Measurements from ENCODE around the gene WDR87. TPM values are rescaled to one million over a fixed set of nuclear protein-coding genes. Genes with fewer than 3 reads are reported as not detected.

WDR87 gene
- total RNA-seq, 1 experiment from 2014 or later: not detected

DNA sequence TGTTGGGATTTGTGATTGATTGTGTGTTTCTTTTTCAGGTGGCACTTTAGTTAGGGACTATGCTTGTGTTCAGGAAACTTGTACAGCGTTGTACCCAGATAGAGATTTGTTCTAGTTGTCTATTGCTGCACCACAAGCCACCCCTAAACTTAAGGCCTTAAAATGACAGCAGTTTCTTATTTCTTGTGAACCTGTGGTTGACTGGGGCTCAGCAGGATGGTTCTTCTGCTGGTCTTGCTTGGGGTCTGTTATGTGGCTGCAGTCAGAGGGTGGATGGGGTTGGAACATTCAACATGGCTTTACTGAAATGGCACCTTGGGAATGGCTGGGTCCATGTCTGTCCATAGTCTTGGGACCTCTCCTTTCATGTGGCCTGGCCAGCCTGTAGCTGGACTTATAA lies 28.9 kb upstream of the WDR87 start:
- CTCF ChIA-PET: no interaction called here

DNA sequence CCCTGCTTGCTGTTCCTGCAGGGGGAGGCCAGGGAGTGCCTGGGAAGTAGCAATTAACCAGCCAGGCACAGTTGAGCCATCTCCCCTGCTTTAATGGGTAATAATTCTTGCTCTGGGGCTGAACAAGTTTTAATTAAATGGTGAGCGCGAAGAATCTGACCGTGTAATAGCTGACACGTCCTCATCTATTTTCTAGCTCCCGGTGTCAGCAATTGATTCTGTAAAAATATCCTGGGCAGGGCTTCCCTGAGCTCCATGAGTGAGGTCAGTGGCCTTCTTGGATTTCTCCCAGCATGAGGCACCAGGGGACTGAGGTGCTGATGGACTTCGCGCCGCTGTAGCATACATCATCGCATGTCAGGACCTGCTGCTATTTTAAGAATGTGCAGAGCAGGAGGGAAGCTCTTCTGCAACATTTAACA lies 27.6 kb upstream of the WDR87 start:
- DNase-seq (ENCODE audit: low read depth, low spot score) (no peak), ATAC-seq (no peak)
- BruUV-seq (replicated peaks): no TSS peak
- Histone ChIP-seq H3K27ac (ENCODE audit: low read length) (peak overlapping the region; percentile 40; the same call in 1 of the 2 replicates), H3K4me3 (ENCODE audit: low read depth in 2 of 2, low read length in 2 of 2) (no peak overlapping the region; a peak in 1 of 4 replicates), H3K4me1 (ENCODE audit: control insufficient read depth, insufficient read depth, low read length) (peaks cover 30% of the 10 kb centered on the region), H3K27me3 (ENCODE audit: control insufficient read depth, insufficient read depth, low read length) (no peaks in the 10 kb centered on the region), H3K9me3 (ENCODE audit: control insufficient read depth, insufficient read depth, low read depth, low read length) (peaks cover 24% of the 10 kb centered on the region; the same call in 1 of the 2 replicates), H3K36me3 (ENCODE audit: control insufficient read depth, insufficient read depth, low read length) (no peaks in the 10 kb centered on the region)
- in situ Hi-C loops (cut with HindIII; ENCODE audit: low pct_unique_long_range_greater_than_20kb, low sequenced_read_pairs): no loop called here
- ChIA-PET CTCF (no interaction called here), POLR2A (interaction anchor here (0.9 kb wide), 1 partner anchor 125 kb away, joined by 17 read pairs; no protein-coding TSS in a partner anchor)
- intact Hi-C loops (cut with micrococcal nuclease; ENCODE audit: unreplicated experiment): no loop called here
- TF ChIP-seq, protein P1, sequence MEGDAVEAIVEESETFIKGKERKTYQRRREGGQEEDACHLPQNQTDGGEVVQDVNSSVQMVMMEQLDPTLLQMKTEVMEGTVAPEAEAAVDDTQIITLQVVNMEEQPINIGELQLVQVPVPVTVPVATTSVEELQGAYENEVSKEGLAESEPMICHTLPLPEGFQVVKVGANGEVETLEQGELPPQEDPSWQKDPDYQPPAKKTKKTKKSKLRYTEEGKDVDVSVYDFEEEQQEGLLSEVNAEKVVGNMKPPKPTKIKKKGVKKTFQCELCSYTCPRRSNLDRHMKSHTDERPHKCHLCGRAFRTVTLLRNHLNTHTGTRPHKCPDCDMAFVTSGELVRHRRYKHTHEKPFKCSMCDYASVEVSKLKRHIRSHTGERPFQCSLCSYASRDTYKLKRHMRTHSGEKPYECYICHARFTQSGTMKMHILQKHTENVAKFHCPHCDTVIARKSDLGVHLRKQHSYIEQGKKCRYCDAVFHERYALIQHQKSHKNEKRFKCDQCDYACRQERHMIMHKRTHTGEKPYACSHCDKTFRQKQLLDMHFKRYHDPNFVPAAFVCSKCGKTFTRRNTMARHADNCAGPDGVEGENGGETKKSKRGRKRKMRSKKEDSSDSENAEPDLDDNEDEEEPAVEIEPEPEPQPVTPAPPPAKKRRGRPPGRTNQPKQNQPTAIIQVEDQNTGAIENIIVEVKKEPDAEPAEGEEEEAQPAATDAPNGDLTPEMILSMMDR (IDR thresholded peaks at IDR 0.05): no peak

More for the DNA sequence above, 28.9 kb upstream of the WDR87 start:
- Histone ChIP-seq H3K4me1 (ENCODE audit: control insufficient read depth, insufficient read depth, low read length) (peaks cover 28% of the 10 kb centered on the region), H3K27me3 (ENCODE audit: control insufficient read depth, insufficient read depth, low read length) (no peaks in the 10 kb centered on the region), H3K4me3 (ENCODE audit: low read depth in 2 of 2, low read length in 2 of 2) (no peak overlapping the region), H3K9me3 (ENCODE audit: control insufficient read depth, insufficient read depth, low read depth, low read length) (peaks cover 24% of the 10 kb centered on the region; the same call in 1 of the 2 replicates), H3K27ac (ENCODE audit: low read length) (no peak overlapping the region), H3K36me3 (ENCODE audit: control insufficient read depth, insufficient read depth, low read length) (no peaks in the 10 kb centered on the region)
- ATAC-seq: no peak
- intact Hi-C loops (cut with micrococcal nuclease; ENCODE audit: unreplicated experiment): no loop called here
- POLR2A ChIA-PET: no interaction called here
- BruUV-seq (replicated peaks): TSS peak; percentile 31
- no peak for DNase-seq (ENCODE audit: low read depth, low spot score)
- TF ChIP-seq SIN3A (IDR thresholded peaks at IDR 0.05; ENCODE audit: borderline replicate concordance, insufficient read depth, low read depth, low read length): no peak
- TF ChIP-seq, protein P1 (IDR thresholded peaks at IDR 0.05): no peak
- TF ChIP-seq POLR2AphosphoS5 (IDR thresholded peaks at IDR 0.05; ENCODE audit: low read depth, low read length): no peak
- no peak for TF ChIP-seq TCF7L2 (IDR thresholded peaks at IDR 0.05; ENCODE audit: low read depth, low read length)
- TF ChIP-seq, protein P2, sequence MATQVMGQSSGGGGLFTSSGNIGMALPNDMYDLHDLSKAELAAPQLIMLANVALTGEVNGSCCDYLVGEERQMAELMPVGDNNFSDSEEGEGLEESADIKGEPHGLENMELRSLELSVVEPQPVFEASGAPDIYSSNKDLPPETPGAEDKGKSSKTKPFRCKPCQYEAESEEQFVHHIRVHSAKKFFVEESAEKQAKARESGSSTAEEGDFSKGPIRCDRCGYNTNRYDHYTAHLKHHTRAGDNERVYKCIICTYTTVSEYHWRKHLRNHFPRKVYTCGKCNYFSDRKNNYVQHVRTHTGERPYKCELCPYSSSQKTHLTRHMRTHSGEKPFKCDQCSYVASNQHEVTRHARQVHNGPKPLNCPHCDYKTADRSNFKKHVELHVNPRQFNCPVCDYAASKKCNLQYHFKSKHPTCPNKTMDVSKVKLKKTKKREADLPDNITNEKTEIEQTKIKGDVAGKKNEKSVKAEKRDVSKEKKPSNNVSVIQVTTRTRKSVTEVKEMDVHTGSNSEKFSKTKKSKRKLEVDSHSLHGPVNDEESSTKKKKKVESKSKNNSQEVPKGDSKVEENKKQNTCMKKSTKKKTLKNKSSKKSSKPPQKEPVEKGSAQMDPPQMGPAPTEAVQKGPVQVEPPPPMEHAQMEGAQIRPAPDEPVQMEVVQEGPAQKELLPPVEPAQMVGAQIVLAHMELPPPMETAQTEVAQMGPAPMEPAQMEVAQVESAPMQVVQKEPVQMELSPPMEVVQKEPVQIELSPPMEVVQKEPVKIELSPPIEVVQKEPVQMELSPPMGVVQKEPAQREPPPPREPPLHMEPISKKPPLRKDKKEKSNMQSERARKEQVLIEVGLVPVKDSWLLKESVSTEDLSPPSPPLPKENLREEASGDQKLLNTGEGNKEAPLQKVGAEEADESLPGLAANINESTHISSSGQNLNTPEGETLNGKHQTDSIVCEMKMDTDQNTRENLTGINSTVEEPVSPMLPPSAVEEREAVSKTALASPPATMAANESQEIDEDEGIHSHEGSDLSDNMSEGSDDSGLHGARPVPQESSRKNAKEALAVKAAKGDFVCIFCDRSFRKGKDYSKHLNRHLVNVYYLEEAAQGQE (IDR thresholded peaks at IDR 0.05; ENCODE audit: insufficient read depth in 1 of 2, low read depth in 2 of 2, low read length in 1 of 2): no peak
- in situ Hi-C loops (cut with HindIII; ENCODE audit: low pct_unique_long_range_greater_than_20kb, low sequenced_read_pairs): no loop called here
